ENCODE measurements around the gene DRAM1.

GRCh38 chr12:101884174-101884573, 6.8 kb downstream of the DRAM1 start:
- TF ChIP-seq CTCF (IDR thresholded peaks at IDR 0.05) (no peak), EZH2 (IDR thresholded peaks at IDR 0.05; ENCODE audit: borderline replicate concordance, insufficient read depth, low read depth, low read length, poor library complexity, severe bottlenecking) (no peak)

Measured in B cell (primary cell).